H1 (cell line): Measurements from ENCODE around the gene SENP1. TPM values are rescaled to one million over a fixed set of nuclear protein-coding genes. Genes with fewer than 3 reads are reported as not detected.

Experiments
- BRCA1 ChIP-seq: IDR thresholded peaks from 2 replicates; pipeline ENCODE4 v1.6.1; 2012; ENCODE audit warnings: low read depth, low read length, improper control_type of control experiment
- CHD1 ChIP-seq: IDR thresholded peaks from 2 replicates; pipeline ENCODE4 v1.6.1; 2012; ENCODE audit warnings: low read depth, low read length, improper control_type of control experiment
- EZH2 ChIP-seq: fragments of 200-600 bp; sonication (generic); IDR thresholded peaks from 2 replicates; pipeline ENCODE4 v1.7.1; 2012; ENCODE audit warnings: low read depth, mild to moderate bottlenecking, moderate library complexity, low read length, inconsistent platforms; ENCODE audit not compliant: severe bottlenecking
- GABPA ChIP-seq: IDR thresholded peaks from 2 replicates; pipeline ENCODE4 v1.6.1; 2011; ENCODE audit warnings: mild to moderate bottlenecking, low read length, moderate library complexity, borderline replicate concordance; ENCODE audit not compliant: insufficient read depth
- GTF2F1 ChIP-seq: IDR thresholded peaks from 2 replicates; pipeline ENCODE4 v1.6.1; 2012; ENCODE audit warnings: low read depth, low read length, improper control_type of control experiment, borderline replicate concordance
- HDAC2 ChIP-seq, 2 experiments: fragments of 300-600 bp in 1 of 2; sonication (generic) in 1 of 2; IDR thresholded peaks; 2 replicates each; pipeline ENCODE4 v1.6.1; 2011 to 2012; ENCODE audit warnings: low read depth in 2 of 2, low read length in 2 of 2, mild to moderate bottlenecking in 2 of 2, moderate library complexity in 2 of 2, borderline replicate concordance in 1 of 2, inconsistent platforms in 1 of 2
- JUND ChIP-seq: IDR thresholded peaks from 2 replicates; pipeline ENCODE4 v1.6.1; 2011; ENCODE audit warnings: mild to moderate bottlenecking, improper control_type of control experiment, low read length
- KDM5A ChIP-seq: fragments of 200-600 bp; IDR thresholded peaks from 2 replicates; pipeline ENCODE4 v1.7.1; 2012; ENCODE audit warnings: mild to moderate bottlenecking, low read length, inconsistent platforms, mixed read lengths
- RFX5 ChIP-seq: IDR thresholded peaks from 2 replicates; pipeline ENCODE4 v1.6.1; 2011; ENCODE audit warnings: low read depth, low read length, improper control_type of control experiment, borderline replicate concordance
- RXRA ChIP-seq: IDR thresholded peaks from 2 replicates; pipeline ENCODE4 v1.6.1; 2011; ENCODE audit warnings: low read depth, mild to moderate bottlenecking, low read length, moderate library complexity; ENCODE audit not compliant: insufficient read depth
- SAP30 ChIP-seq: fragments of 300-600 bp; sonication (generic); IDR thresholded peaks from 2 replicates; pipeline ENCODE4 v1.7.1; 2012; ENCODE audit warnings: low read length, moderate library complexity, mild to moderate bottlenecking, inconsistent platforms; ENCODE audit not compliant: insufficient read depth, insufficient replicate concordance
- SIN3A ChIP-seq, 2 experiments: IDR thresholded peaks in 1 of 2; conservative IDR thresholded peaks in 1 of 2; 2 replicates each; pipeline ENCODE4 v1.6.1; 2011 to 2012; ENCODE audit warnings: low read length in 2 of 2, improper control_type of control experiment in 1 of 2, low read depth in 1 of 2, mild to moderate bottlenecking in 1 of 2
- SP1 ChIP-seq: IDR thresholded peaks from 2 replicates; pipeline ENCODE4 v1.6.1; 2011; ENCODE audit warnings: low read depth, low read length
- SUZ12 ChIP-seq: fragments of 200-600 bp; sonication (generic); IDR thresholded peaks from 2 replicates; pipeline ENCODE4 v1.6.1; 2012; ENCODE audit warnings: mild to moderate bottlenecking, inconsistent platforms, low read length, moderate library complexity, mixed read lengths
- TEAD4 ChIP-seq: IDR thresholded peaks from 2 replicates; pipeline ENCODE4 v1.6.1; 2012; ENCODE audit warnings: low read depth, low read length, inconsistent platforms, mixed read lengths
- YY1 ChIP-seq: IDR thresholded peaks from 2 replicates; pipeline ENCODE4 v1.6.1; 2011; ENCODE audit warnings: low read depth, mild to moderate bottlenecking, low read length
- ZNF274 ChIP-seq: IDR thresholded peaks from 2 replicates; pipeline ENCODE4 v1.7.0; 2012; ENCODE audit warnings: low read length, borderline replicate concordance; ENCODE audit errors: extremely low read depth
- polyA plus RNA-seq, 7 experiments: library from polyadenylated mRNA; depleted of rRNA in 3 of 7; stranded (reverse) in 5 of 7; unstranded in 2 of 7; fragments of >200 nt in 5 of 7; fragments of 200-250 nt in 2 of 7; gene quantifications; 1 replicate in 5 of 7; 2 replicates in 1 of 7; 4 replicates in 1 of 7; pipeline versions ENCODE4 v1.2.1 to v1.2.3, GENCODE V29; 2011 to 2013; ENCODE audit warnings: missing spikeins in 2 of 7, mixed read lengths in 2 of 7
- total RNA-seq: library from RNA; stranded (reverse); fragmentation: NEBNext Ultra II Directional; extraction: Animal tissue kit (Norgen Biotek cat#: 25700); gene quantifications from 2 replicates; pipeline ENCODE4 v1.2.1, GENCODE V29; 2021
- TF ChIP-seq, protein P1 (sequence below): IDR thresholded peaks from 2 replicates; pipeline ENCODE4 v1.6.1; 2012; ENCODE audit warnings: inconsistent platforms

Gene SENP1
- total and polyA plus RNA-seq, 2 of the 8 experiments (the other 6 are each of a cell fraction or from before 2014, with no cell fraction given), result 14.2 to 31.5 TPM

DNA sequence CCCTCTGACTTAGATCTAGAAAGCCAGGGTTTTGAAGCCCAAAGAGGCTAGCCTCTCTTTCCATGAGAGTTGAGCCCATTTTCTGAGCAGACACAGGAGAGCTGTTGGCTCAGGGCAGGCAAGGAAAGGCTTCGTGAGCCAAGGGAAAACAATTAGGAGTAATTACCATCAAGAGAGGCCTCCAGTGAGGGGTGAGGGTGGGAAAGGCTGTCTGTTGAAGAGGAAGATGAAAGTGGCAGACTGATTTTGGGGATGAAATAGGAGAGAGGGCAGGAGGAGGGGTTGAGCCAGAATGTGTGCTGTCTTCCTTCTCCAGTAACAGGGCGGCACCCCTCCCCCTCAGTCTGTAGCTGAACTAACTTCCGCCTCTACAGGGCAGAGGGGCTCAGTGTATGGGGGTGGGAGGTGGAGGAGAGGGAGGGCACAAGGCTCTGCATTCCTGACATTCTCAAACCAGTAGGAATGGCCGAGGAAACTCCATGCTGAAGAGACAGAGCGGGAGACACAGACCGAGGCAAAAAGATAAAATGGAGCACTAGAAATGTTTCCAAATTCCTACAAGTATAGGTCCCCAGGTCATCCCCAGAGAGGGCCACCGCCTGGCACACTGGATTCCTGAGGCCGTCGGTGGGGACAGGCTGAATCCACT, 68.5 kb downstream of the SENP1 start (continued):
- TF ChIP-seq HDAC2 (IDR thresholded peaks at IDR 0.05; ENCODE audit: borderline replicate concordance in 1 of 2, low read depth in 2 of 2, low read length in 2 of 2), result 0 out of 4 replicates have a peak, but pooled peaks of 1 of the 2 experiments have one; percentile 28
- TF ChIP-seq YY1, result peak; percentile 91
- no peak for TF ChIP-seq RXRA
- TF ChIP-seq, protein P1, sequence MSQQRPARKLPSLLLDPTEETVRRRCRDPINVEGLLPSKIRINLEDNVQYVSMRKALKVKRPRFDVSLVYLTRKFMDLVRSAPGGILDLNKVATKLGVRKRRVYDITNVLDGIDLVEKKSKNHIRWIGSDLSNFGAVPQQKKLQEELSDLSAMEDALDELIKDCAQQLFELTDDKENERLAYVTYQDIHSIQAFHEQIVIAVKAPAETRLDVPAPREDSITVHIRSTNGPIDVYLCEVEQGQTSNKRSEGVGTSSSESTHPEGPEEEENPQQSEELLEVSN, result peak; percentile 54; the same call in 1 of the 2 replicates
- TF ChIP-seq BRCA1, result no peak
- TF ChIP-seq CHD1, result no peak
- TF ChIP-seq GABPA, result peak; percentile 35; the same call in 1 of the 2 replicates
- TF ChIP-seq ZNF274, result no peak
- no peak; the same call in 1 of the 2 replicates for TF ChIP-seq SUZ12
- no peak for TF ChIP-seq KDM5A
- TF ChIP-seq RFX5, result no peak
- no peak for TF ChIP-seq GTF2F1
- no peak for TF ChIP-seq SAP30
- peak; percentile 99 for TF ChIP-seq TEAD4
- TF ChIP-seq EZH2, result no peak
- TF ChIP-seq SIN3A (conservative IDR thresholded peaks at IDR 0.05 in 1 of 2, IDR thresholded peaks at IDR 0.05 in 1 of 2; ENCODE audit: low read depth in 1 of 2, low read length in 2 of 2), result 0 out of 4 replicates have a peak, but pooled peaks of 1 of the 2 experiments have one; percentile 81
- peak; percentile 95 for TF ChIP-seq SP1
- no peak for TF ChIP-seq JUND
